GM12892 (cell line): ENCODE data around the gene FOXB1.

Source experiments
- DNase-seq: peaks from one replicate; pipeline ENCODE4 v3.0.0; 2011; ENCODE audit not compliant: insufficient read length
- FAIRE-seq: peaks from 2 replicates; lab custom pipeline; 2011; peaks lifted over from hg19 to GRCh38; lab: Jason Lieb, UNC
- POLR2A ChIP-seq: IDR thresholded peaks from 2 replicates; pipeline ENCODE4 v1.6.1; 2011; ENCODE audit warnings: low read depth, low read length, control low read depth
- POLR2AphosphoS5 ChIP-seq: IDR thresholded peaks from 2 replicates; pipeline ENCODE4 v1.6.1; 2011; ENCODE audit warnings: low read depth, low read length, control low read depth
- TAF1 ChIP-seq: IDR thresholded peaks from 2 replicates; pipeline ENCODE4 v1.6.1; 2011; ENCODE audit warnings: low read depth, mild to moderate bottlenecking, control low read depth, low read length, borderline replicate concordance

Gene FOXB1

GRCh38 chr15:60044636-60045270, 40.6 kb downstream of the FOXB1 start:
- TF ChIP-seq POLR2A = no peak
- no peak for TF ChIP-seq POLR2AphosphoS5
- no peak for TF ChIP-seq TAF1
- FAIRE-seq (no peak), DNase-seq (no peak)

- no peak for TF ChIP-seq POLR2A
- no peak for TF ChIP-seq POLR2AphosphoS5
- FAIRE-seq (no peak), DNase-seq (no peak)
Measured at GRCh38 chr15:60047701-60048100, 43.6 kb downstream of the FOXB1 start.

- no peak for DNase-seq
- no peak for TF ChIP-seq POLR2A
- no peak for TF ChIP-seq POLR2AphosphoS5
- TF ChIP-seq TAF1 = no peak
- no peak for FAIRE-seq
Measured at GRCh38 chr15:60049948-60050347, 45.8 kb downstream of the FOXB1 start.

- DNase-seq (no peak), FAIRE-seq (no peak)
- TF ChIP-seq TAF1 = no peak
Measured at GRCh38 chr15:60052796-60053195, 48.7 kb downstream of the FOXB1 start.

- FAIRE-seq (no peak), DNase-seq (no peak)
- TF ChIP-seq TAF1 = no peak
- no peak for TF ChIP-seq POLR2AphosphoS5
- TF ChIP-seq POLR2A = no peak
Measured at GRCh38 chr15:60054472-60054871, 50.4 kb downstream of the FOXB1 start.
